HepG2 (cell line): ENCODE measurements around the gene ANKS4B. TPM values are rescaled to one million over a fixed set of nuclear protein-coding genes. Genes with fewer than 3 reads are reported as not detected.
A peak's percentile ranks its signal among the peaks of the same experiment; 100 is the strongest.

Source experiments
- ADNP ChIP-seq: sonication (generic); formaldehyde crosslinking; IDR thresholded peaks from 2 replicates; pipeline ENCODE4 v1.4.0; 2020; ENCODE audit warnings: missing genetic modification reagents
- ELF3 ChIP-seq: IDR thresholded peaks from 2 replicates; pipeline ENCODE4 v1.6.1; 2016; ENCODE audit warnings: missing genetic modification reagents, missing compliant biosample characterization
- FIP1L1 ChIP-seq: fragments of 200-400 bp; formaldehyde crosslinking; IDR thresholded peaks from 2 replicates; pipeline ENCODE4 v1.6.1; 2018; ENCODE audit warnings: low read depth, mild to moderate bottlenecking, low read length, moderate library complexity, borderline replicate concordance; ENCODE audit not compliant: insufficient read depth
- FOXJ3 ChIP-seq: sonication (generic); formaldehyde crosslinking; IDR thresholded peaks from 2 replicates; pipeline ENCODE4 v1.4.0; 2020; ENCODE audit warnings: missing genetic modification reagents, mild to moderate bottlenecking, borderline replicate concordance
- HMG20B ChIP-seq: conservative IDR thresholded peaks from 2 replicates; pipeline ENCODE4 v1.6.1; 2016; ENCODE audit warnings: missing genetic modification reagents, missing compliant biosample characterization
- HOXA7 ChIP-seq: sonication (generic); formaldehyde crosslinking; IDR thresholded peaks from 2 replicates; pipeline ENCODE4 v1.8.1; 2022; ENCODE audit warnings: mild to moderate bottlenecking, missing genetic modification reagents, moderate library complexity
- KDM5A ChIP-seq: fragments of 200-600 bp; sonication (generic); IDR thresholded peaks from 2 replicates; pipeline ENCODE4 v1.7.0; 2018; ENCODE audit warnings: antibody characterized with exemption, mild to moderate bottlenecking, low read length, borderline replicate concordance
- NFYC ChIP-seq: IDR thresholded peaks from 2 replicates; pipeline ENCODE4 v1.6.1; 2016; ENCODE audit warnings: missing genetic modification reagents, missing compliant biosample characterization
- NKX3-1 ChIP-seq: sonication (generic); formaldehyde crosslinking; IDR thresholded peaks from 2 replicates; pipeline ENCODE4 v1.5.0; 2020; ENCODE audit warnings: missing genetic modification reagents
- RBAK ChIP-seq: sonication (generic); formaldehyde crosslinking; IDR thresholded peaks from 2 replicates; pipeline ENCODE4 v1.5.1; 2020; ENCODE audit warnings: mild to moderate bottlenecking, missing genetic modification reagents
- RFXANK ChIP-seq: IDR thresholded peaks from 2 replicates; pipeline ENCODE4 v1.6.1; 2016
- SAP130 ChIP-seq: IDR thresholded peaks from 2 replicates; pipeline ENCODE4 v1.6.1; 2016; ENCODE audit warnings: low read depth
- SIN3A ChIP-seq: IDR thresholded peaks from 2 replicates; pipeline ENCODE4 v1.6.1; 2011; ENCODE audit warnings: low read depth, mild to moderate bottlenecking, control low read depth, low read length, borderline replicate concordance
- SMYD3 ChIP-seq: sonication (generic); formaldehyde crosslinking; IDR thresholded peaks from 2 replicates; pipeline ENCODE4 v1.8.1; 2023; ENCODE audit warnings: mild to moderate bottlenecking, missing genetic modification reagents
- SNAPC2 ChIP-seq: sonication (generic); formaldehyde crosslinking; IDR thresholded peaks from 2 replicates; pipeline ENCODE4 v1.8.1; 2022; ENCODE audit warnings: mild to moderate bottlenecking, missing genetic modification reagents
- SSRP1 ChIP-seq: IDR thresholded peaks from 2 replicates; pipeline ENCODE4 v1.6.1; 2016; ENCODE audit warnings: control low read depth
- ZFX ChIP-seq: sonication (generic); formaldehyde crosslinking; IDR thresholded peaks from 2 replicates; pipeline ENCODE4 v1.4.0; 2020; ENCODE audit warnings: mild to moderate bottlenecking, low read depth, missing genetic modification reagents, moderate library complexity
- ZMYM2 ChIP-seq: sonication (generic); formaldehyde crosslinking; IDR thresholded peaks from 2 replicates; pipeline ENCODE4 v1.8.0; 2022; ENCODE audit warnings: mild to moderate bottlenecking, missing genetic modification reagents
- ZNF335 ChIP-seq: sonication (generic); formaldehyde crosslinking; IDR thresholded peaks from 2 replicates; pipeline ENCODE4 v1.4.0; 2020; ENCODE audit warnings: missing genetic modification reagents
- ZNF589 ChIP-seq: sonication (generic); formaldehyde crosslinking; conservative IDR thresholded peaks from 2 replicates; pipeline ENCODE4 v1.8.0; 2022; ENCODE audit warnings: mild to moderate bottlenecking, moderate library complexity, missing genetic modification reagents
- ZNF644 ChIP-seq: IDR thresholded peaks from 2 replicates; pipeline ENCODE4 v1.6.1; 2016; ENCODE audit warnings: low read depth
- polyA plus RNA-seq, 8 experiments: library from polyadenylated mRNA; depleted of rRNA in 3 of 8; stranded (reverse) in 7 of 8; unstranded in 1 of 8; fragments of >200 nt; fragmentation: Illumina TruSeq in 4 of 8; extraction: Trizol in 4 of 8; gene quantifications; 2 replicates each; pipeline versions ENCODE4 v1.2.1 to v1.2.3, GENCODE V29; 2011 to 2016; ENCODE audit warnings: low read depth in 4 of 8, missing spikeins in 1 of 8, mixed read lengths in 1 of 8; ENCODE audit not compliant: insufficient read depth in 1 of 8
- total RNA-seq, 5 experiments: library from RNA; depleted of rRNA; stranded (reverse); fragments of >200 nt; fragmentation: Illumina TruSeq; extraction: Trizol; gene quantifications; 2 replicates each; pipeline ENCODE4 v1.2.3, GENCODE V29; 2016; ENCODE audit warnings: low read depth in 1 of 5
- TF ChIP-seq, protein P1 (sequence below): sonication (generic); formaldehyde crosslinking; IDR thresholded peaks from 2 replicates; pipeline ENCODE4 v1.5.0; 2020; ENCODE audit warnings: missing genetic modification reagents, mild to moderate bottlenecking, borderline replicate concordance
- TF ChIP-seq, protein P2 (sequence below): sonication (generic); formaldehyde crosslinking; IDR thresholded peaks from 2 replicates; pipeline ENCODE4 v1.8.0; 2022; ENCODE audit warnings: mild to moderate bottlenecking, missing genetic modification reagents, borderline replicate concordance
- TF ChIP-seq, protein P3 (sequence below): sonication (generic); formaldehyde crosslinking; IDR thresholded peaks from 2 replicates; pipeline ENCODE4 v1.5.1; 2020; ENCODE audit warnings: mild to moderate bottlenecking, missing genetic modification reagents, borderline replicate concordance

Gene ANKS4B
- total and polyA plus RNA-seq, 2 of the 13 experiments (the other 11 are each of a cell fraction or from before 2014, with no cell fraction given) = 6.5 to 30.0 TPM

DNA sequence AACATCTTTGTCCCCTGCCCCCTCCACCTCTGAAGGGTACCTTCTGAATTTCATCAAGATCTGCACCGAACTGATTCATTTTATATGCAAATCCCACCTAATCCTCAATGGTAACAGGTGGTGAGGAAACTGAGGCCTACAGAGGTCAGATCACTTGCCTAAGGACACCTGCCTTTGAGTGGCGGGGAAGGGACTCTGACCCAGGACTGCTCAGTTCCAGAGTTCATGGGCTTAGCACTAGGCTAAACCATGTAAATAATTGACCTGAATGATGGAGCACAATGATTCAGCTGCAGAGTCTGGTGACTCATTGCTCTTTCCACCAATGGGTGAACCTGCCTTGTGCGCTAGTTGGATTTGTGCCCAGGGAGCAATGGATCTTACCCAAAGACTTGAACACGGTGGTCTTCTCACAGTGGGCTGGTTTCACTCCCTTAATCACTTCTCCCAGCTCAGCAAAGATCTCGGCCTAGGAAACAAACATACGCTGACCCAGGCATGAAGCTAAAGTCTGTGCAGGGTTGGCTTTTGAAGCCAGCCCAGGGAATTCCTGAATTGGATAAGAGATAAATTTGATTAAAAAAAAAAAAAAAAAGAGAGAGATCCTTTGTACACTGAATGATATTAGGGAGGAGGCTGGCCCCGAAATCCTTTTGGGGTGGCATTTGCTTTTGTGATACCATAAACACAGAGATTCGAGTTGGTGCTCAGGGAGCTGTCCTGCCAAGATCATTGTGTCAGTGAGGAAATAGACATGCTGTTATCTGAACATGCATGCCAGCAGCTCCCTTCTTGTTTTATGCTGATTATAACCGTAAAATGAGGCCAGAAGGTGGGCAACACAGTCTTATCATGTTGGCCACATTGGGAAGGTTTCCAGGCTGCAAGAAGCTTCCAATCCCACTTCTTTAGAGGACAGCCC is 27.6 kb downstream of the ANKS4B start (continued):
- TF ChIP-seq ZMYM2 (CRISPR knock-in tag) (peak; percentile 97), SMYD3 (no peak), ZNF644 (CRISPR knock-in tag) (peak; percentile 96), FOXJ3 (CRISPR knock-in tag) (peak; percentile 66; the same call in 1 of the 2 replicates), ELF3 (CRISPR knock-in tag) (peak; percentile 88), RBAK (CRISPR knock-in tag) (no peak), ZFX (CRISPR knock-in tag) (peak; percentile 96), NFYC (CRISPR knock-in tag) (peak; percentile 83), ZNF589 (no peak), SNAPC2 (no peak; the same call in 1 of the 2 replicates), SIN3A (no peak), HMG20B (CRISPR knock-in tag) (peak; percentile 71; the same call in 1 of the 2 replicates), HOXA7 (CRISPR knock-in tag) (no peak), SAP130 (CRISPR knock-in tag) (peak; percentile 95), NKX3-1 (no peak; the same call in 1 of the 2 replicates), RFXANK (CRISPR knock-in tag) (peak; percentile 79; the same call in 1 of the 2 replicates), FIP1L1 (0 out of 2 replicates have a peak, but pooled peaks have one; percentile 77), KDM5A (peak; percentile 59; the same call in 1 of the 2 replicates), ADNP (CRISPR knock-in tag) (peak; percentile 78; the same call in 1 of the 2 replicates), ZNF335 (CRISPR knock-in tag) (peak; percentile 82), SSRP1 (CRISPR knock-in tag) (peak; percentile 98)
- TF ChIP-seq, protein P1, sequence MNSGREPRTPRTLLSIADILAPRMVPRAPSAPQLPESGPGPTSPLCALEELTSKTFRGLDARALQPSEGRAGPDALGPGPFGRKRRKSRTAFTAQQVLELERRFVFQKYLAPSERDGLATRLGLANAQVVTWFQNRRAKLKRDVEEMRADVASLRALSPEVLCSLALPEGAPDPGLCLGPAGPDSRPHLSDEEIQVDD (CRISPR knock-in tag) = no peak
- TF ChIP-seq, protein P2, sequence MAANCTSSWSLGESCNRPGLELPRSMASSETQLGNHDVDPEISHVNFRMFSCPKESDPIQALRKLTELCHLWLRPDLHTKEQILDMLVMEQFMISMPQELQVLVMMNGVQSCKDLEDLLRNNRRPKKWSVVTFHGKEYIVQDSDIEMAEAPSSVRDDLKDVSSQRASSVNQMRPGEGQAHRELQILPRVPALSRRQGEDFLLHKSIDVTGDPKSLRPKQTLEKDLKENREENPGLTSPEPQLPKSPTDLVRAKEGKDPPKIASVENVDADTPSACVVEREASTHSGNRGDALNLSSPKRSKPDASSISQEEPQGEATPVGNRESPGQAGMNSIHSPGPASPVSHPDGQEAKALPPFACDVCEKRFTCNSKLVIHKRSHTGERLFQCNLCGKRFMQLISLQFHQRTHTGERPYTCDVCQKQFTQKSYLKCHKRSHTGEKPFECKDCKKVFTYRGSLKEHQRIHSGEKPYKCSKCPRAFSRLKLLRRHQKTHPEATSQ (CRISPR knock-in tag) = no peak
- TF ChIP-seq, protein P3, sequence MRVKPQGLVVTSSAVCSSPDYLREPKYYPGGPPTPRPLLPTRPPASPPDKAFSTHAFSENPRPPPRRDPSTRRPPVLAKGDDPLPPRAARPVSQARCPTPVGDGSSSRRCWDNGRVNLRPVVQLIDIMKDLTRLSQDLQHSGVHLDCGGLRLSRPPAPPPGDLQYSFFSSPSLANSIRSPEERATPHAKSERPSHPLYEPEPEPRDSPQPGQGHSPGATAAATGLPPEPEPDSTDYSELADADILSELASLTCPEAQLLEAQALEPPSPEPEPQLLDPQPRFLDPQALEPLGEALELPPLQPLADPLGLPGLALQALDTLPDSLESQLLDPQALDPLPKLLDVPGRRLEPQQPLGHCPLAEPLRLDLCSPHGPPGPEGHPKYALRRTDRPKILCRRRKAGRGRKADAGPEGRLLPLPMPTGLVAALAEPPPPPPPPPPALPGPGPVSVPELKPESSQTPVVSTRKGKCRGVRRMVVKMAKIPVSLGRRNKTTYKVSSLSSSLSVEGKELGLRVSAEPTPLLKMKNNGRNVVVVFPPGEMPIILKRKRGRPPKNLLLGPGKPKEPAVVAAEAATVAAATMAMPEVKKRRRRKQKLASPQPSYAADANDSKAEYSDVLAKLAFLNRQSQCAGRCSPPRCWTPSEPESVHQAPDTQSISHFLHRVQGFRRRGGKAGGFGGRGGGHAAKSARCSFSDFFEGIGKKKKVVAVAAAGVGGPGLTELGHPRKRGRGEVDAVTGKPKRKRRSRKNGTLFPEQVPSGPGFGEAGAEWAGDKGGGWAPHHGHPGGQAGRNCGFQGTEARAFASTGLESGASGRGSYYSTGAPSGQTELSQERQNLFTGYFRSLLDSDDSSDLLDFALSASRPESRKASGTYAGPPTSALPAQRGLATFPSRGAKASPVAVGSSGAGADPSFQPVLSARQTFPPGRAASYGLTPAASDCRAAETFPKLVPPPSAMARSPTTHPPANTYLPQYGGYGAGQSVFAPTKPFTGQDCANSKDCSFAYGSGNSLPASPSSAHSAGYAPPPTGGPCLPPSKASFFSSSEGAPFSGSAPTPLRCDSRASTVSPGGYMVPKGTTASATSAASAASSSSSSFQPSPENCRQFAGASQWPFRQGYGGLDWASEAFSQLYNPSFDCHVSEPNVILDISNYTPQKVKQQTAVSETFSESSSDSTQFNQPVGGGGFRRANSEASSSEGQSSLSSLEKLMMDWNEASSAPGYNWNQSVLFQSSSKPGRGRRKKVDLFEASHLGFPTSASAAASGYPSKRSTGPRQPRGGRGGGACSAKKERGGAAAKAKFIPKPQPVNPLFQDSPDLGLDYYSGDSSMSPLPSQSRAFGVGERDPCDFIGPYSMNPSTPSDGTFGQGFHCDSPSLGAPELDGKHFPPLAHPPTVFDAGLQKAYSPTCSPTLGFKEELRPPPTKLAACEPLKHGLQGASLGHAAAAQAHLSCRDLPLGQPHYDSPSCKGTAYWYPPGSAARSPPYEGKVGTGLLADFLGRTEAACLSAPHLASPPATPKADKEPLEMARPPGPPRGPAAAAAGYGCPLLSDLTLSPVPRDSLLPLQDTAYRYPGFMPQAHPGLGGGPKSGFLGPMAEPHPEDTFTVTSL (CRISPR knock-in tag) = peak; percentile 89
